Endothelial cell of umbilical vein (primary cell): ENCODE data around the gene CTDSPL. TPM values are rescaled to one million over a fixed set of nuclear protein-coding genes. Genes with fewer than 3 reads are reported as not detected.

Experiments
- BruUV-seq: library from RNA; stranded (reverse); fragments of 400-500 nt; replicated peaks from 2 replicates; lab custom pipeline; 2021; lab: Mats Ljungman, UMichigan
- CTCF ChIA-PET: fragments of 300-600, 350-600 bp; sonication (Branson Sonifier 250); formaldehyde crosslinking; loops from one replicate; lab custom pipeline; 2021; ENCODE audit warnings: antibody characterized with exemption, inconsistent platforms; lab: Charles Lee
- POLR2A ChIA-PET: fragments of 300-600, 350-600 bp; sonication (Branson Sonifier 250); formaldehyde crosslinking; loops from one replicate; lab custom pipeline; 2021; ENCODE audit warnings: antibody characterized with exemption, inconsistent platforms; lab: Charles Lee
- DNase-seq: peaks from one replicate; pipeline ENCODE4 v3.0.0-alpha.2; 2011; ENCODE audit warnings: low read depth, low spot score
- FAIRE-seq: peaks from 2 replicates; lab custom pipeline; 2011; peaks lifted over from hg19 to GRCh38; lab: Jason Lieb, UNC
- H2AFZ ChIP-seq: 2 replicates; pipeline ENCODE4 v1.6.0; 2012; ENCODE audit warnings: low read depth, low read length, control low read depth, inconsistent platforms
- H3K27ac ChIP-seq: 2 replicates; pipeline ENCODE4 v1.5.1; 2011; ENCODE audit warnings: low read depth, mild to moderate bottlenecking, control low read depth, low read length, moderate library complexity; ENCODE audit not compliant: insufficient read depth
- H3K27me3 ChIP-seq, 2 experiments: 2 replicates each; pipeline versions ENCODE4 v1.6.0 to v1.6.1; 2011; ENCODE audit warnings: low read length in 2 of 2, mixed read lengths in 1 of 2; ENCODE audit not compliant: control insufficient read depth in 2 of 2, insufficient read depth in 2 of 2
- H3K36me3 ChIP-seq, 2 experiments: 2 replicates in 1 of 2; 3 replicates in 1 of 2; pipeline ENCODE4 v1.5.1; 2011; ENCODE audit warnings: low read length in 2 of 2, mild to moderate bottlenecking in 1 of 2, moderate library complexity in 1 of 2; ENCODE audit not compliant: control insufficient read depth in 2 of 2, insufficient read depth in 2 of 2; ENCODE audit errors: extremely low read depth in 1 of 2
- H3K4me1 ChIP-seq: 3 replicates; pipeline ENCODE4 v1.5.1; 2011; ENCODE audit warnings: mild to moderate bottlenecking, low read length; ENCODE audit not compliant: control insufficient read depth, insufficient read depth; ENCODE audit errors: extremely low read depth
- H3K4me2 ChIP-seq: 2 replicates; pipeline ENCODE4 v1.6.1; 2011; ENCODE audit warnings: low read length, control low read depth, mixed read lengths; ENCODE audit not compliant: insufficient read depth
- H3K4me3 ChIP-seq, 3 experiments: fragments of 200-600 bp in 1 of 3; sonication (generic), shearing (Covaris generic) in 1 of 3; replicated peaks in 1 of 3; 2 replicates each; pipeline ENCODE4 v1.5.1; 2011 to 2016; ENCODE audit warnings: control low read depth in 3 of 3, low read length in 3 of 3, mild to moderate bottlenecking in 2 of 3, inconsistent platforms in 1 of 3, low read depth in 1 of 3, moderate library complexity in 1 of 3; ENCODE audit not compliant: insufficient read depth in 1 of 3
- H3K79me2 ChIP-seq: 2 replicates; pipeline ENCODE4 v1.6.0; 2012; ENCODE audit warnings: low read length, inconsistent platforms; ENCODE audit not compliant: control insufficient read depth, insufficient read depth
- H3K9ac ChIP-seq: replicated peaks from 2 replicates; pipeline ENCODE3; 2011; ENCODE audit warnings: low read length, control low read depth; ENCODE audit not compliant: insufficient read depth; ENCODE audit errors: extremely low read depth
- H3K9me1 ChIP-seq: replicated peaks from 3 replicates; pipeline ENCODE4 v1.6.0; 2011; ENCODE audit warnings: mild to moderate bottlenecking, low read length; ENCODE audit not compliant: control insufficient read depth, insufficient read depth; ENCODE audit errors: extremely low read depth
- H3K9me3 ChIP-seq: replicated peaks from 2 replicates; pipeline ENCODE4 v1.5.1; 2012; ENCODE audit warnings: low read length, inconsistent platforms; ENCODE audit not compliant: control insufficient read depth, insufficient read depth
- H4K20me1 ChIP-seq: replicated peaks from 2 replicates; pipeline ENCODE3; 2011; ENCODE audit warnings: mild to moderate bottlenecking, low read length; ENCODE audit not compliant: control insufficient read depth, insufficient read depth; ENCODE audit errors: extremely low read depth
- CTCF ChIP-seq, 2 donors: IDR thresholded peaks; 1 replicate in 1 of 2; 2 replicates in 1 of 2; pipeline ENCODE4 v1.5.1; 2011; ENCODE audit warnings: low read length in 2 of 2, mild to moderate bottlenecking in 2 of 2, moderate library complexity in 2 of 2, control low read depth in 1 of 2, inconsistent platforms in 1 of 2, low read depth in 1 of 2; ENCODE audit not compliant: insufficient read depth in 1 of 2; ENCODE audit errors: extremely low read depth in 1 of 2
- EZH2 ChIP-seq: IDR thresholded peaks from 2 replicates; pipeline ENCODE4 v1.6.1; 2012; ENCODE audit warnings: borderline replicate concordance, low read depth, mild to moderate bottlenecking, moderate library complexity, low read length, inconsistent platforms; ENCODE audit not compliant: severe bottlenecking
- FOS ChIP-seq: IDR thresholded peaks from 2 replicates; pipeline ENCODE4 v1.6.1; 2011; ENCODE audit warnings: mild to moderate bottlenecking, low read length, moderate library complexity, borderline replicate concordance; ENCODE audit not compliant: insufficient read depth
- GATA2 ChIP-seq: IDR thresholded peaks from 2 replicates; pipeline ENCODE4 v1.7.0; 2011; ENCODE audit warnings: low read depth, mild to moderate bottlenecking, moderate library complexity, mixed read lengths, low read length; ENCODE audit not compliant: insufficient read length, insufficient read depth
- JUN ChIP-seq: IDR thresholded peaks from 2 replicates; pipeline ENCODE4 v1.6.1; 2011; ENCODE audit warnings: borderline replicate concordance, low read depth; ENCODE audit not compliant: insufficient read length, insufficient read depth
- MYC ChIP-seq: IDR thresholded peaks from one replicate; pipeline ENCODE4 v1.6.1; 2011; ENCODE audit warnings: mild to moderate bottlenecking, low read depth, low read length
- POLR2A ChIP-seq: IDR thresholded peaks from 2 replicates; pipeline ENCODE4 v1.6.1; 2012; ENCODE audit warnings: low read depth, mild to moderate bottlenecking, control low read depth, low read length
- POLR2AphosphoS5 ChIP-seq: IDR thresholded peaks from 2 replicates; pipeline ENCODE4 v1.6.1; 2012; ENCODE audit warnings: low read depth, mild to moderate bottlenecking, control low read depth, low read length, moderate library complexity; ENCODE audit not compliant: insufficient read depth
- dilution Hi-C: fragments of 300-500 bp; cut with MboI; formaldehyde crosslinking; loops from one replicate; pipeline ENCODE4 v1.15.0; 2019; ENCODE audit warnings: low sequenced_read_pairs; ENCODE audit not compliant: extremely low pct_ligation_motif_present
- intact Hi-C: fragments of 100-400 bp; cut with micrococcal nuclease; formaldehyde crosslinking; loops from one replicate; pipeline ENCODE4 v1.10.0; 2022
- polyA plus RNA-seq, 4 experiments: library from polyadenylated mRNA; depleted of rRNA in 3 of 4; stranded (reverse) in 3 of 4; unstranded in 1 of 4; fragments of >200 nt; gene quantifications; 2 replicates each; pipeline versions ENCODE4 v1.2.1 to v1.2.3, GENCODE V29; 2011 to 2012; ENCODE audit warnings: missing spikeins in 1 of 4
- total RNA-seq: library from RNA; stranded (reverse); gene quantifications from 2 replicates; pipeline ENCODE4 v1.2.3, GENCODE V29; 2021
- TF ChIP-seq, protein P1 (sequence below): IDR thresholded peaks from 2 replicates; pipeline ENCODE4 v1.6.1; 2011; ENCODE audit not compliant: insufficient read depth, insufficient read length

The CTDSPL gene
- total and polyA plus RNA-seq, 2 donors (not counting 3 experiments of a cell fraction or from before 2014, with no cell fraction given) = 30.1 to 43.2 TPM

GRCh38 chr3:37925157-37925556 is 63.5 kb downstream of the CTDSPL start:
- no peaks in the 10 kb centered on the region for H3K9me1 ChIP-seq
- no peak for FAIRE-seq
- no peak overlapping the region for H3K27ac ChIP-seq
- POLR2A ChIA-PET = no interaction called here
- H3K36me3 ChIP-seq = no peaks in the 10 kb centered on the region
- H4K20me1 ChIP-seq = no peaks in the 10 kb centered on the region
- no peak overlapping the region for H3K4me3 ChIP-seq
- intact Hi-C loops (no loop called here), dilution Hi-C loops (no loop called here)
- no peak overlapping the region for H3K9ac ChIP-seq
- no peaks in the 10 kb centered on the region for H3K27me3 ChIP-seq
- no TSS peak for BruUV-seq
- TF ChIP-seq EZH2 (no peak), POLR2A (no peak), JUN (no peak), GATA2 (no peak), FOS (no peak), CTCF (IDR thresholded peaks at IDR 0.05; ENCODE audit: extremely low read depth in 1 of 2, insufficient read depth in 1 of 2, low read depth in 1 of 2, low read length in 2 of 2) (no peak), MYC (no peak), POLR2AphosphoS5 (no peak)
- TF ChIP-seq, protein P1, sequence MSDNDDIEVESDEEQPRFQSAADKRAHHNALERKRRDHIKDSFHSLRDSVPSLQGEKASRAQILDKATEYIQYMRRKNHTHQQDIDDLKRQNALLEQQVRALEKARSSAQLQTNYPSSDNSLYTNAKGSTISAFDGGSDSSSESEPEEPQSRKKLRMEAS = no peak
- no peak overlapping the region for H2AFZ ChIP-seq
- CTCF ChIA-PET = interaction anchor here (1.2 kb wide), 1 partner anchor 12 kb away, joined by 3 read pairs; no protein-coding TSS in a partner anchor
- H3K9me3 ChIP-seq = no peaks in the 10 kb centered on the region
- H3K4me1 ChIP-seq = peaks cover 2% of the 10 kb centered on the region
- DNase-seq = no peak
- H3K4me2 ChIP-seq = no peak overlapping the region
- H3K79me2 ChIP-seq = no peaks in the 10 kb centered on the region
